WTC11 (cell line): ENCODE measurements around the gene LDLRAD2. TPM values are rescaled to one million over a fixed set of nuclear protein-coding genes. Genes with fewer than 3 reads are reported as not detected.

Source experiments
- ATAC-seq: fragments of 200-7000 bp; cut with Tn5 transposase; 2 replicates; pipeline ENCODE4 v1.10.0; 2021; ENCODE audit warnings: mild to moderate bottlenecking, moderate library complexity
- CTCF ChIA-PET: fragments of 300-600 bp; sonication (Branson Sonifier 250); formaldehyde crosslinking; loops from one replicate; lab custom pipeline; 2021; ENCODE audit warnings: antibody characterized with exemption; lab: Charles Lee
- POLR2A ChIA-PET: fragments of 350-600 bp; sonication (Branson Sonifier 250); formaldehyde crosslinking; loops from one replicate; lab custom pipeline; 2021; ENCODE audit warnings: antibody characterized with exemption; lab: Charles Lee
- DNase-seq: peaks from one replicate; pipeline ENCODE4 v3.0.0; 2021; ENCODE audit warnings: low spot score
- H3K27ac Mint-ChIP-seq: 2 replicates; pipeline ENCODE4 v1.8.0; 2021; ENCODE audit warnings: mixed read lengths
- H3K27me3 Mint-ChIP-seq: 2 replicates; pipeline ENCODE4 v1.8.0; 2021; ENCODE audit warnings: low read depth, mild to moderate bottlenecking, moderate library complexity, mixed read lengths
- H3K36me3 Mint-ChIP-seq: 2 replicates; pipeline ENCODE4 v1.8.0; 2021; ENCODE audit warnings: mixed read lengths
- H3K4me1 Mint-ChIP-seq: 2 replicates; pipeline ENCODE4 v1.8.0; 2022; ENCODE audit warnings: mixed read lengths
- H3K4me3 Mint-ChIP-seq: 2 replicates; pipeline ENCODE4 v1.8.0; 2021; ENCODE audit warnings: mild to moderate bottlenecking, moderate library complexity, mixed read lengths
- H3K9me3 Mint-ChIP-seq: 2 replicates; pipeline ENCODE4 v1.8.0; 2021; ENCODE audit warnings: mixed read lengths
- ELF4 ChIP-seq: sonication (generic); formaldehyde crosslinking; IDR thresholded peaks from 2 replicates; pipeline ENCODE4 v1.8.1; 2022; ENCODE audit warnings: low read depth, mild to moderate bottlenecking, moderate library complexity, missing genetic modification reagents
- ESRRA ChIP-seq: sonication (generic); formaldehyde crosslinking; IDR thresholded peaks from 2 replicates; pipeline ENCODE4 v1.8.1; 2022; ENCODE audit warnings: mild to moderate bottlenecking, missing genetic modification reagents, borderline replicate concordance
- FOXJ3 ChIP-seq: sonication (generic); formaldehyde crosslinking; IDR thresholded peaks from 2 replicates; pipeline ENCODE4 v1.9.0; 2021; ENCODE audit warnings: missing genetic modification reagents, mild to moderate bottlenecking, borderline replicate concordance
- GABPB1 ChIP-seq: sonication (generic); formaldehyde crosslinking; IDR thresholded peaks from 2 replicates; pipeline ENCODE4 v1.8.1; 2023; ENCODE audit warnings: mild to moderate bottlenecking, missing genetic modification reagents
- NR2C2 ChIP-seq: sonication (generic); formaldehyde crosslinking; IDR thresholded peaks from 2 replicates; pipeline ENCODE4 v1.8.0; 2022; ENCODE audit warnings: mild to moderate bottlenecking, missing genetic modification reagents
- OVOL2 ChIP-seq: fragments of 250-450 bp; sonication (Bioruptor Pico); IDR thresholded peaks from 2 replicates; pipeline ENCODE4 v1.9.0; 2021; ENCODE audit warnings: mild to moderate bottlenecking, borderline replicate concordance
- TCF7 ChIP-seq: sonication (generic); formaldehyde crosslinking; IDR thresholded peaks from 2 replicates; pipeline ENCODE4 v1.8.0; 2022; ENCODE audit warnings: mild to moderate bottlenecking, low read depth, missing genetic modification reagents, moderate library complexity
- TEAD4 ChIP-seq: sonication (generic); formaldehyde crosslinking; IDR thresholded peaks from 2 replicates; pipeline ENCODE4 v1.8.0; 2022; ENCODE audit warnings: mild to moderate bottlenecking, missing genetic modification reagents
- ZNF121 ChIP-seq: sonication (generic); formaldehyde crosslinking; IDR thresholded peaks from 2 replicates; pipeline ENCODE4 v1.8.0; 2023; ENCODE audit warnings: missing genetic modification reagents
- ZNF138 ChIP-seq: sonication (generic); formaldehyde crosslinking; conservative IDR thresholded peaks from 2 replicates; pipeline ENCODE4 v1.8.1; 2022; ENCODE audit warnings: mild to moderate bottlenecking, moderate library complexity, missing genetic modification reagents
- ZNF423 ChIP-seq: fragments of 250-450 bp; sonication (Bioruptor Pico); IDR thresholded peaks from 2 replicates; pipeline ENCODE4 v2.1.2; 2022; ENCODE audit warnings: mild to moderate bottlenecking, moderate library complexity
- total RNA-seq: library from RNA; stranded (reverse); gene quantifications from 3 replicates; pipeline ENCODE4 v1.2.3, GENCODE V29; 2021
- TF ChIP-seq, protein P1 (sequence below): fragments of 250-450 bp; sonication (Bioruptor Pico); IDR thresholded peaks from 2 replicates; pipeline ENCODE4 v1.9.0; 2021; ENCODE audit warnings: mild to moderate bottlenecking
- TF ChIP-seq, protein P2 (sequence below): sonication (generic); formaldehyde crosslinking; IDR thresholded peaks from 2 replicates; pipeline ENCODE4 v1.8.1; 2022; ENCODE audit warnings: mild to moderate bottlenecking, moderate library complexity, missing genetic modification reagents
- TF ChIP-seq, protein P3 (sequence below): sonication (generic); formaldehyde crosslinking; IDR thresholded peaks from 2 replicates; pipeline ENCODE4 v1.8.0; 2023; ENCODE audit warnings: mild to moderate bottlenecking, missing genetic modification reagents
- TF ChIP-seq, protein P4 (sequence below): fragments of 250-450 bp; sonication (Bioruptor Pico); IDR thresholded peaks from 2 replicates; pipeline ENCODE4 v1.8.0; 2021; ENCODE audit warnings: mild to moderate bottlenecking
- TF ChIP-seq, protein P5 (sequence below): sonication (generic); formaldehyde crosslinking; IDR thresholded peaks from 2 replicates; pipeline ENCODE4 v1.8.1; 2023; ENCODE audit warnings: mild to moderate bottlenecking, missing genetic modification reagents, moderate library complexity
- TF ChIP-seq, protein P6 (sequence below): sonication (generic); formaldehyde crosslinking; IDR thresholded peaks from 2 replicates; pipeline ENCODE4 v1.8.1; 2022; ENCODE audit warnings: mild to moderate bottlenecking, missing genetic modification reagents, moderate library complexity, borderline replicate concordance

The LDLRAD2 gene
- total RNA-seq, 1 experiment from 2014 or later, result 0.63 TPM

DNA sequence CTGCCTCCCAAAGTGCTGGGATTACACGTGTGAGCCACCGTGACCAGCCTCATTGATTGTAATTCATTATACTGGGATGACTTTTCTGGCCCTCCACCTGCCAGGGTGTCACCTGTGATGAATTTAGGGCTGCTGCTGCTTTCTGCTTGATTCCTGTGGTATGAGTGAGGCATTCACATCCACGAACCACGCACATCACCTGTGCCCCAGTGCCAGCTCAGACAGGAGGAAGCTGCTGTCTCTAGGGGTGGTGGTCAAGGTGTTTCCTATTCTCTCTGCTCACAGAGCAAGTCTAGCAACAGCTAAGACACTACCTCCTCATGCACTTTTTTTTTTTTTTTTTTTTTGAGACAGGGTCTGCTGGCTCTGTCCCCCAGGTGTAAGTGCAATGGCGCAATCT is 12.3 kb upstream of the LDLRAD2 start:
- Mint-ChIP-seq H3K27me3 (peaks cover 2% of the 10 kb centered on the region), H3K4me1 (no peaks in the 10 kb centered on the region), H3K9me3 (peaks cover 6% of the 10 kb centered on the region), H3K36me3 (peaks cover 5% of the 10 kb centered on the region), H3K27ac (no peak overlapping the region), H3K4me3 (no peak overlapping the region)
- DNase-seq, result no peak
- ChIA-PET CTCF (no interaction called here), POLR2A (no interaction called here)
- TF ChIP-seq, protein P1, sequence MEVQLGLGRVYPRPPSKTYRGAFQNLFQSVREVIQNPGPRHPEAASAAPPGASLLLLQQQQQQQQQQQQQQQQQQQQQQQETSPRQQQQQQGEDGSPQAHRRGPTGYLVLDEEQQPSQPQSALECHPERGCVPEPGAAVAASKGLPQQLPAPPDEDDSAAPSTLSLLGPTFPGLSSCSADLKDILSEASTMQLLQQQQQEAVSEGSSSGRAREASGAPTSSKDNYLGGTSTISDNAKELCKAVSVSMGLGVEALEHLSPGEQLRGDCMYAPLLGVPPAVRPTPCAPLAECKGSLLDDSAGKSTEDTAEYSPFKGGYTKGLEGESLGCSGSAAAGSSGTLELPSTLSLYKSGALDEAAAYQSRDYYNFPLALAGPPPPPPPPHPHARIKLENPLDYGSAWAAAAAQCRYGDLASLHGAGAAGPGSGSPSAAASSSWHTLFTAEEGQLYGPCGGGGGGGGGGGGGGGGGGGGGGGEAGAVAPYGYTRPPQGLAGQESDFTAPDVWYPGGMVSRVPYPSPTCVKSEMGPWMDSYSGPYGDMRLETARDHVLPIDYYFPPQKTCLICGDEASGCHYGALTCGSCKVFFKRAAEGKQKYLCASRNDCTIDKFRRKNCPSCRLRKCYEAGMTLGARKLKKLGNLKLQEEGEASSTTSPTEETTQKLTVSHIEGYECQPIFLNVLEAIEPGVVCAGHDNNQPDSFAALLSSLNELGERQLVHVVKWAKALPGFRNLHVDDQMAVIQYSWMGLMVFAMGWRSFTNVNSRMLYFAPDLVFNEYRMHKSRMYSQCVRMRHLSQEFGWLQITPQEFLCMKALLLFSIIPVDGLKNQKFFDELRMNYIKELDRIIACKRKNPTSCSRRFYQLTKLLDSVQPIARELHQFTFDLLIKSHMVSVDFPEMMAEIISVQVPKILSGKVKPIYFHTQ (CRISPR knock-in tag), result no peak
- TF ChIP-seq OVOL2 (CRISPR knock-in tag) (no peak), ZNF121 (CRISPR knock-in tag) (no peak), TCF7 (CRISPR knock-in tag) (no peak), ZNF423 (CRISPR knock-in tag) (no peak), ZNF138 (no peak), NR2C2 (CRISPR knock-in tag) (no peak), TEAD4 (CRISPR knock-in tag) (no peak)
- TF ChIP-seq, protein P2, sequence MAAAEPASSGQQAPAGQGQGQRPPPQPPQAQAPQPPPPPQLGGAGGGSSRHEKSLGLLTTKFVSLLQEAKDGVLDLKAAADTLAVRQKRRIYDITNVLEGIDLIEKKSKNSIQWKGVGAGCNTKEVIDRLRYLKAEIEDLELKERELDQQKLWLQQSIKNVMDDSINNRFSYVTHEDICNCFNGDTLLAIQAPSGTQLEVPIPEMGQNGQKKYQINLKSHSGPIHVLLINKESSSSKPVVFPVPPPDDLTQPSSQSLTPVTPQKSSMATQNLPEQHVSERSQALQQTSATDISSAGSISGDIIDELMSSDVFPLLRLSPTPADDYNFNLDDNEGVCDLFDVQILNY (CRISPR knock-in tag), result no peak
- TF ChIP-seq, protein P3, sequence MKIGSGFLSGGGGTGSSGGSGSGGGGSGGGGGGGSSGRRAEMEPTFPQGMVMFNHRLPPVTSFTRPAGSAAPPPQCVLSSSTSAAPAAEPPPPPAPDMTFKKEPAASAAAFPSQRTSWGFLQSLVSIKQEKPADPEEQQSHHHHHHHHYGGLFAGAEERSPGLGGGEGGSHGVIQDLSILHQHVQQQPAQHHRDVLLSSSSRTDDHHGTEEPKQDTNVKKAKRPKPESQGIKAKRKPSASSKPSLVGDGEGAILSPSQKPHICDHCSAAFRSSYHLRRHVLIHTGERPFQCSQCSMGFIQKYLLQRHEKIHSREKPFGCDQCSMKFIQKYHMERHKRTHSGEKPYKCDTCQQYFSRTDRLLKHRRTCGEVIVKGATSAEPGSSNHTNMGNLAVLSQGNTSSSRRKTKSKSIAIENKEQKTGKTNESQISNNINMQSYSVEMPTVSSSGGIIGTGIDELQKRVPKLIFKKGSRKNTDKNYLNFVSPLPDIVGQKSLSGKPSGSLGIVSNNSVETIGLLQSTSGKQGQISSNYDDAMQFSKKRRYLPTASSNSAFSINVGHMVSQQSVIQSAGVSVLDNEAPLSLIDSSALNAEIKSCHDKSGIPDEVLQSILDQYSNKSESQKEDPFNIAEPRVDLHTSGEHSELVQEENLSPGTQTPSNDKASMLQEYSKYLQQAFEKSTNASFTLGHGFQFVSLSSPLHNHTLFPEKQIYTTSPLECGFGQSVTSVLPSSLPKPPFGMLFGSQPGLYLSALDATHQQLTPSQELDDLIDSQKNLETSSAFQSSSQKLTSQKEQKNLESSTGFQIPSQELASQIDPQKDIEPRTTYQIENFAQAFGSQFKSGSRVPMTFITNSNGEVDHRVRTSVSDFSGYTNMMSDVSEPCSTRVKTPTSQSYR (CRISPR knock-in tag), result no peak
- TF ChIP-seq, protein P4, sequence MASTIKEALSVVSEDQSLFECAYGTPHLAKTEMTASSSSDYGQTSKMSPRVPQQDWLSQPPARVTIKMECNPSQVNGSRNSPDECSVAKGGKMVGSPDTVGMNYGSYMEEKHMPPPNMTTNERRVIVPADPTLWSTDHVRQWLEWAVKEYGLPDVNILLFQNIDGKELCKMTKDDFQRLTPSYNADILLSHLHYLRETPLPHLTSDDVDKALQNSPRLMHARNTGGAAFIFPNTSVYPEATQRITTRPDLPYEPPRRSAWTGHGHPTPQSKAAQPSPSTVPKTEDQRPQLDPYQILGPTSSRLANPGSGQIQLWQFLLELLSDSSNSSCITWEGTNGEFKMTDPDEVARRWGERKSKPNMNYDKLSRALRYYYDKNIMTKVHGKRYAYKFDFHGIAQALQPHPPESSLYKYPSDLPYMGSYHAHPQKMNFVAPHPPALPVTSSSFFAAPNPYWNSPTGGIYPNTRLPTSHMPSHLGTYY (CRISPR knock-in tag), result no peak
- TF ChIP-seq, protein P5, sequence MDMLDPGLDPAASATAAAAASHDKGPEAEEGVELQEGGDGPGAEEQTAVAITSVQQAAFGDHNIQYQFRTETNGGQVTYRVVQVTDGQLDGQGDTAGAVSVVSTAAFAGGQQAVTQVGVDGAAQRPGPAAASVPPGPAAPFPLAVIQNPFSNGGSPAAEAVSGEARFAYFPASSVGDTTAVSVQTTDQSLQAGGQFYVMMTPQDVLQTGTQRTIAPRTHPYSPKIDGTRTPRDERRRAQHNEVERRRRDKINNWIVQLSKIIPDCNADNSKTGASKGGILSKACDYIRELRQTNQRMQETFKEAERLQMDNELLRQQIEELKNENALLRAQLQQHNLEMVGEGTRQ, result no peak
- ATAC-seq, result no peak

DNA sequence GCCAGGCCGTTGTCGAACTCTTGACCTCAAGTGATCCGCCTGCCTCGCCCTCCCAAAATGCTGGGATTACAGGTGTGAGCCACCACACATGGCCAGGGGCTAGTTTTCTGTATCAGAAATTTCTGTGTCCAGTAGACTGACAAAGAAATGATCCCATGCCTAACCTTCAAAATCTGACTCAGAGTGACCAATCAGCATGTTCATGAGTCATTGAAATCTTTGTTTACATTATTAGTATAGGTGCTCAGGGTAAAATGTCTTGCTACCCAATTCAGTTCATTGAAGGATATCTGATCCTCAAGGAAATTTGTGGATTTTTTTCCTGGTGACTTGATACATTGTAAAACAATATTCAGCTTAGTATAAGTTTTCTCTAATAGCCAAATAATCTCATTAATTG is 11.0 kb upstream of the LDLRAD2 start:
- POLR2A ChIA-PET, result no interaction called here
- H3K27me3 Mint-ChIP-seq, result no peaks in the 10 kb centered on the region; the same call in 1 of the 2 replicates
- CTCF ChIA-PET, result no interaction called here
- ATAC-seq, result no peak
- no peak overlapping the region for H3K27ac Mint-ChIP-seq
- DNase-seq, result no peak
- no peak overlapping the region for H3K4me3 Mint-ChIP-seq
- no peaks in the 10 kb centered on the region; the same call in 1 of the 2 replicates for H3K9me3 Mint-ChIP-seq
- H3K36me3 Mint-ChIP-seq, result no peaks in the 10 kb centered on the region
- no peaks in the 10 kb centered on the region for H3K4me1 Mint-ChIP-seq
- TF ChIP-seq, protein P2 (CRISPR knock-in tag), result no peak
- TF ChIP-seq ELF4 (CRISPR knock-in tag) (no peak), GABPB1 (no peak), FOXJ3 (no peak), ESRRA (CRISPR knock-in tag) (no peak)
- TF ChIP-seq, protein P4 (CRISPR knock-in tag), result no peak
- TF ChIP-seq, protein P6, sequence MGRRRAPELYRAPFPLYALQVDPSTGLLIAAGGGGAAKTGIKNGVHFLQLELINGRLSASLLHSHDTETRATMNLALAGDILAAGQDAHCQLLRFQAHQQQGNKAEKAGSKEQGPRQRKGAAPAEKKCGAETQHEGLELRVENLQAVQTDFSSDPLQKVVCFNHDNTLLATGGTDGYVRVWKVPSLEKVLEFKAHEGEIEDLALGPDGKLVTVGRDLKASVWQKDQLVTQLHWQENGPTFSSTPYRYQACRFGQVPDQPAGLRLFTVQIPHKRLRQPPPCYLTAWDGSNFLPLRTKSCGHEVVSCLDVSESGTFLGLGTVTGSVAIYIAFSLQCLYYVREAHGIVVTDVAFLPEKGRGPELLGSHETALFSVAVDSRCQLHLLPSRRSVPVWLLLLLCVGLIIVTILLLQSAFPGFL (CRISPR knock-in tag), result no peak
- TF ChIP-seq, protein P1 (CRISPR knock-in tag), result no peak
